IMR-90 (cell line): ENCODE results near the gene CASP6.

Experiments
- CEBPB ChIP-seq: IDR thresholded peaks from 2 replicates; pipeline ENCODE4 v1.6.1; 2012; ENCODE audit warnings: low read depth, low read length, improper control_type of control experiment
- FOS ChIP-seq: fragments of 150-350 bp; IDR thresholded peaks from 2 replicates; pipeline ENCODE4 v1.6.1; 2016; ENCODE audit warnings: low read depth, low read length
- MAFK ChIP-seq: IDR thresholded peaks from 2 replicates; pipeline ENCODE4 v1.6.1; 2012; ENCODE audit warnings: low read depth, low read length, improper control_type of control experiment
- MAZ ChIP-seq: IDR thresholded peaks from 2 replicates; pipeline ENCODE4 v1.6.1; 2012; ENCODE audit warnings: low read depth, mild to moderate bottlenecking, low read length, improper control_type of control experiment, moderate library complexity, borderline replicate concordance
- MXI1 ChIP-seq: IDR thresholded peaks from 2 replicates; pipeline ENCODE4 v1.6.1; 2012; ENCODE audit warnings: low read depth, mild to moderate bottlenecking, low read length, moderate library complexity, borderline replicate concordance
- POLR2A ChIP-seq: IDR thresholded peaks from 2 replicates; pipeline ENCODE4 v1.6.1; 2012; ENCODE audit warnings: mild to moderate bottlenecking, low read depth, low read length
- RAD21 ChIP-seq: IDR thresholded peaks from 2 replicates; pipeline ENCODE4 v1.6.1; 2012; ENCODE audit warnings: low read length, improper control_type of control experiment
- SMC3 ChIP-seq: fragments of 150-350 bp; IDR thresholded peaks from 2 replicates; pipeline ENCODE4 v1.6.1; 2016; ENCODE audit warnings: low read depth, mild to moderate bottlenecking, antibody characterized with exemption, low read length, moderate library complexity
- USF2 ChIP-seq: fragments of 150-350 bp; IDR thresholded peaks from 2 replicates; pipeline ENCODE4 v1.6.1; 2017; ENCODE audit warnings: mild to moderate bottlenecking, antibody characterized with exemption, low read length, low read depth
- TF ChIP-seq, protein P1 (sequence below): conservative IDR thresholded peaks from 2 replicates; pipeline ENCODE4 v1.5.1; 2012; ENCODE audit warnings: mild to moderate bottlenecking, low read depth, low read length, improper control_type of control experiment

- TF ChIP-seq POLR2A (no peak), SMC3 (no peak), CEBPB (no peak), RAD21 (no peak), USF2 (no peak), MAFK (no peak), MAZ (no peak), MXI1 (no peak), FOS (no peak)
- TF ChIP-seq, protein P1, sequence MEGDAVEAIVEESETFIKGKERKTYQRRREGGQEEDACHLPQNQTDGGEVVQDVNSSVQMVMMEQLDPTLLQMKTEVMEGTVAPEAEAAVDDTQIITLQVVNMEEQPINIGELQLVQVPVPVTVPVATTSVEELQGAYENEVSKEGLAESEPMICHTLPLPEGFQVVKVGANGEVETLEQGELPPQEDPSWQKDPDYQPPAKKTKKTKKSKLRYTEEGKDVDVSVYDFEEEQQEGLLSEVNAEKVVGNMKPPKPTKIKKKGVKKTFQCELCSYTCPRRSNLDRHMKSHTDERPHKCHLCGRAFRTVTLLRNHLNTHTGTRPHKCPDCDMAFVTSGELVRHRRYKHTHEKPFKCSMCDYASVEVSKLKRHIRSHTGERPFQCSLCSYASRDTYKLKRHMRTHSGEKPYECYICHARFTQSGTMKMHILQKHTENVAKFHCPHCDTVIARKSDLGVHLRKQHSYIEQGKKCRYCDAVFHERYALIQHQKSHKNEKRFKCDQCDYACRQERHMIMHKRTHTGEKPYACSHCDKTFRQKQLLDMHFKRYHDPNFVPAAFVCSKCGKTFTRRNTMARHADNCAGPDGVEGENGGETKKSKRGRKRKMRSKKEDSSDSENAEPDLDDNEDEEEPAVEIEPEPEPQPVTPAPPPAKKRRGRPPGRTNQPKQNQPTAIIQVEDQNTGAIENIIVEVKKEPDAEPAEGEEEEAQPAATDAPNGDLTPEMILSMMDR = no peak
Observed at GRCh38 chr4:109723110-109723509, 19.9 kb upstream of the CASP6 start.
